ENCODE data around the gene WWOX.

Gene WWOX

GRCh38 chr16:78192734-78193488 is 93.5 kb downstream of the WWOX start:
- no peak for DNase-seq

- no peak for DNase-seq
Observed at GRCh38 chr16:78194948-78195347, 95.5 kb downstream of the WWOX start.

- no peak for DNase-seq
Observed at GRCh38 chr16:78195797-78196196, 96.3 kb downstream of the WWOX start.

GRCh38 chr16:78196502-78196901 is 97.0 kb downstream of the WWOX start:
- no peak for DNase-seq

- no peak for DNase-seq
Observed at GRCh38 chr16:78198288-78198687, 98.8 kb downstream of the WWOX start.

- no peak for DNase-seq
Observed at GRCh38 chr16:78199325-78200022, 100.0 kb downstream of the WWOX start.

GRCh38 chr16:78200023-78200389 is 100.6 kb downstream of the WWOX start:
- no peak for DNase-seq

GRCh38 chr16:78200623-78201096 is 101.2 kb downstream of the WWOX start:
- no peak for DNase-seq

GRCh38 chr16:78205506-78205905 is 106.1 kb downstream of the WWOX start:
- DNase-seq, result no peak

- DNase-seq, result no peak
Observed at GRCh38 chr16:78206623-78207223, 107.3 kb downstream of the WWOX start.

GRCh38 chr16:78209951-78210661 is 110.7 kb downstream of the WWOX start:
- DNase-seq, result no peak

GRCh38 chr16:78211020-78211599 is 111.7 kb downstream of the WWOX start:
- no peak for DNase-seq

GRCh38 chr16:78211946-78212345 is 112.5 kb downstream of the WWOX start:
- DNase-seq, result no peak

- DNase-seq, result no peak
Observed at GRCh38 chr16:78212674-78213073, 113.2 kb downstream of the WWOX start.

- no peak for DNase-seq
Observed at GRCh38 chr16:78213751-78214150, 114.3 kb downstream of the WWOX start.

GRCh38 chr16:78215222-78215621 is 115.8 kb downstream of the WWOX start:
- DNase-seq, result no peak

- DNase-seq, result no peak
Observed at GRCh38 chr16:78216166-78216745, 116.8 kb downstream of the WWOX start.

GRCh38 chr16:78217276-78217675 is 117.8 kb downstream of the WWOX start:
- no peak for DNase-seq

- DNase-seq, result no peak
Observed at GRCh38 chr16:78218279-78218678, 118.8 kb downstream of the WWOX start.

- no peak for DNase-seq
Observed at GRCh38 chr16:78218856-78219651, 119.6 kb downstream of the WWOX start.
